Peyer's patch (tissue), 4 donors: ENCODE measurements around the gene A2ML1.

Source experiments
- POLR2A ChIP-seq, 2 donors: fragments of 450-650 bp; IDR thresholded peaks; one replicate each; pipeline ENCODE4 v1.5.1; 2017; ENCODE audit warnings: antibody characterized with exemption in 2 of 2, mild to moderate bottlenecking in 2 of 2, moderate library complexity in 2 of 2
- TF ChIP-seq, protein P1 (sequence below), 6 experiments: fragments of 450-650 bp in 4 of 6; fragments of 200-600 bp in 2 of 6; sonication (generic) in 1 of 6; IDR thresholded peaks; one replicate each; pipeline ENCODE4 v1.5.1; 2017 to 2019; ENCODE audit warnings: antibody characterized with exemption in 6 of 6, mild to moderate bottlenecking in 3 of 6, moderate library complexity in 1 of 6

DNA sequence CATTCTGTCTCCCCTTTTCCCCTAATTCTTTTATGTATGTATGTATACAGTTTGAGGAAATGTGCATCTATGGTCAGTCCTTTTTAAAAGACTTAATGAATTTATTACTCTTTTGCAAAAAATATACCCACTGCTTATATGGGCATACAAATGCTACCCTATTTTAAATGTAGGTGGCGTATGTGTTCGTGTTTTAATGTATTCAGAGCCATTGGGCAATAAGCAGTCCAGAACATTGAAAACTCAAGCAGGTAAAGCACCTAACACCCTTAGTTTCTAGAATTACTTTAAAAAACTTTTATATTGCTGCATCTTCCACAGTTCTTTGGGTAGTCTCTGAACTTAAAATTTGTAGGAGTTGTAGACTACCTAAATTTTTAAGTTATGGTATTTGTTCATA lies 42.6 kb upstream of the A2ML1 start:
- TF ChIP-seq, protein P1, sequence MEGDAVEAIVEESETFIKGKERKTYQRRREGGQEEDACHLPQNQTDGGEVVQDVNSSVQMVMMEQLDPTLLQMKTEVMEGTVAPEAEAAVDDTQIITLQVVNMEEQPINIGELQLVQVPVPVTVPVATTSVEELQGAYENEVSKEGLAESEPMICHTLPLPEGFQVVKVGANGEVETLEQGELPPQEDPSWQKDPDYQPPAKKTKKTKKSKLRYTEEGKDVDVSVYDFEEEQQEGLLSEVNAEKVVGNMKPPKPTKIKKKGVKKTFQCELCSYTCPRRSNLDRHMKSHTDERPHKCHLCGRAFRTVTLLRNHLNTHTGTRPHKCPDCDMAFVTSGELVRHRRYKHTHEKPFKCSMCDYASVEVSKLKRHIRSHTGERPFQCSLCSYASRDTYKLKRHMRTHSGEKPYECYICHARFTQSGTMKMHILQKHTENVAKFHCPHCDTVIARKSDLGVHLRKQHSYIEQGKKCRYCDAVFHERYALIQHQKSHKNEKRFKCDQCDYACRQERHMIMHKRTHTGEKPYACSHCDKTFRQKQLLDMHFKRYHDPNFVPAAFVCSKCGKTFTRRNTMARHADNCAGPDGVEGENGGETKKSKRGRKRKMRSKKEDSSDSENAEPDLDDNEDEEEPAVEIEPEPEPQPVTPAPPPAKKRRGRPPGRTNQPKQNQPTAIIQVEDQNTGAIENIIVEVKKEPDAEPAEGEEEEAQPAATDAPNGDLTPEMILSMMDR (IDR thresholded peaks at IDR 0.05) = no peak
- TF ChIP-seq POLR2A (IDR thresholded peaks at IDR 0.05) = no peak
